Prostate gland (tissue), 2 donors: ENCODE results near the gene GPX5.

ENCODE experiments used
- POLR2A ChIP-seq: fragments of 450-650 bp; IDR thresholded peaks from one replicate; pipeline ENCODE4 v1.6.1; 2016; ENCODE audit warnings: antibody characterized with exemption, mild to moderate bottlenecking
- POLR2AphosphoS5 ChIP-seq: sonication (generic); formaldehyde crosslinking; IDR thresholded peaks from one replicate; pipeline ENCODE4 v1.6.1; 2017; ENCODE audit warnings: antibody characterized with exemption
- TF ChIP-seq, protein P1 (sequence below), 4 experiments: fragments of 200-600 bp in 2 of 4; fragments of 450-650 bp in 2 of 4; sonication (generic) in 2 of 4; IDR thresholded peaks; 1 replicate in 3 of 4; 2 replicates in 1 of 4; pipeline ENCODE4 v1.5.1; 2016 to 2019; ENCODE audit warnings: antibody characterized with exemption in 4 of 4, mild to moderate bottlenecking in 2 of 4, moderate library complexity in 2 of 4

DNA sequence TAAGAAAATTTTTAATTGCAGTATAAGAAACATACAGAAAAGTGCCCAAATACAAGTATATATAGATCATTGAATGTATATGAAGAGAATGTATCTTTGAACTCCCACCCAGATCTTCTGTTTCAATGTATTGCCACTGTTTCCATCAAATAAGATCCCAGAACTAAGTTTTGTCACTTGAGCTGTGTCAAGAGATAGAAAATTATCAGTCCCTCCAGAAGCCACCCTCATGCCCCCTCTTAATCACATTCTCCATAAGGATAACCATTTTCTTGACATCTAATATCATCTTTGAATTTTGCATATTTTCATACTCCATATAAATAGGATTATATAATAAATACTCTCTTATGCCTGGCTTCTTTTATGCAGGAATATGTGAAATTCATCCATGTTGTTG lies 20.3 kb downstream of the GPX5 start:
- TF ChIP-seq, protein P1, sequence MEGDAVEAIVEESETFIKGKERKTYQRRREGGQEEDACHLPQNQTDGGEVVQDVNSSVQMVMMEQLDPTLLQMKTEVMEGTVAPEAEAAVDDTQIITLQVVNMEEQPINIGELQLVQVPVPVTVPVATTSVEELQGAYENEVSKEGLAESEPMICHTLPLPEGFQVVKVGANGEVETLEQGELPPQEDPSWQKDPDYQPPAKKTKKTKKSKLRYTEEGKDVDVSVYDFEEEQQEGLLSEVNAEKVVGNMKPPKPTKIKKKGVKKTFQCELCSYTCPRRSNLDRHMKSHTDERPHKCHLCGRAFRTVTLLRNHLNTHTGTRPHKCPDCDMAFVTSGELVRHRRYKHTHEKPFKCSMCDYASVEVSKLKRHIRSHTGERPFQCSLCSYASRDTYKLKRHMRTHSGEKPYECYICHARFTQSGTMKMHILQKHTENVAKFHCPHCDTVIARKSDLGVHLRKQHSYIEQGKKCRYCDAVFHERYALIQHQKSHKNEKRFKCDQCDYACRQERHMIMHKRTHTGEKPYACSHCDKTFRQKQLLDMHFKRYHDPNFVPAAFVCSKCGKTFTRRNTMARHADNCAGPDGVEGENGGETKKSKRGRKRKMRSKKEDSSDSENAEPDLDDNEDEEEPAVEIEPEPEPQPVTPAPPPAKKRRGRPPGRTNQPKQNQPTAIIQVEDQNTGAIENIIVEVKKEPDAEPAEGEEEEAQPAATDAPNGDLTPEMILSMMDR (IDR thresholded peaks at IDR 0.05), result no peak
- no peak for TF ChIP-seq POLR2A
- TF ChIP-seq POLR2AphosphoS5, result no peak
